ENCODE measurements around the gene SPDYC. TPM values are rescaled to one million over a fixed set of nuclear protein-coding genes. Genes with fewer than 3 reads are reported as not detected.

Gene SPDYC
- polyA plus RNA-seq, 3 donors = 0.64 TPM; not detected in 2

DNA sequence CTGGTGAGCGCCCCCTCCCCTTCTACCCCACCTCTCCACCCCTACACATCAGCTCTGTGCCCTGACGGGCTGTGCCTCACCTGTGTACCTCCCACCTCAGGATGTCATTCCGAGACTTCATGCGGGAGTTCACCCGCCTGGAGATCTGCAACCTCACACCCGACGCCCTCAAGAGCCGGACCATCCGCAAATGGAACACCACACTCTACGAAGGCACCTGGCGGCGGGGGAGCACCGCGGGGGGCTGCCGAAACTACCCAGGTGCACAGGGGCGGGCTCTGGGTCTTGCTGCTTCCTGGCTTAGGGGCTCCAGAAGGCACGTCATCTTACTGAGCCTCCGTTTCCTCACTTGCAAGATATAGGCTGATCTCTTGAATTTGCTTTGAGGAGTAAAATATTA is 18.5 kb downstream of the SPDYC start:
- intact Hi-C loops (cut with micrococcal nuclease) = no loop called here
- 94% methylated on average over 13 of the region's 18 CpGs for WGBS (ENCODE audit: insufficient coverage)
- TF ChIP-seq, protein P1, sequence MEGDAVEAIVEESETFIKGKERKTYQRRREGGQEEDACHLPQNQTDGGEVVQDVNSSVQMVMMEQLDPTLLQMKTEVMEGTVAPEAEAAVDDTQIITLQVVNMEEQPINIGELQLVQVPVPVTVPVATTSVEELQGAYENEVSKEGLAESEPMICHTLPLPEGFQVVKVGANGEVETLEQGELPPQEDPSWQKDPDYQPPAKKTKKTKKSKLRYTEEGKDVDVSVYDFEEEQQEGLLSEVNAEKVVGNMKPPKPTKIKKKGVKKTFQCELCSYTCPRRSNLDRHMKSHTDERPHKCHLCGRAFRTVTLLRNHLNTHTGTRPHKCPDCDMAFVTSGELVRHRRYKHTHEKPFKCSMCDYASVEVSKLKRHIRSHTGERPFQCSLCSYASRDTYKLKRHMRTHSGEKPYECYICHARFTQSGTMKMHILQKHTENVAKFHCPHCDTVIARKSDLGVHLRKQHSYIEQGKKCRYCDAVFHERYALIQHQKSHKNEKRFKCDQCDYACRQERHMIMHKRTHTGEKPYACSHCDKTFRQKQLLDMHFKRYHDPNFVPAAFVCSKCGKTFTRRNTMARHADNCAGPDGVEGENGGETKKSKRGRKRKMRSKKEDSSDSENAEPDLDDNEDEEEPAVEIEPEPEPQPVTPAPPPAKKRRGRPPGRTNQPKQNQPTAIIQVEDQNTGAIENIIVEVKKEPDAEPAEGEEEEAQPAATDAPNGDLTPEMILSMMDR (IDR thresholded peaks at IDR 0.05) = no peak
- H3K27ac Mint-ChIP-seq = no peak overlapping the region
- Histone ChIP-seq H2AFZ (ENCODE audit: insufficient read depth, low read depth, low read length, poor library complexity, severe bottlenecking) (no peak overlapping the region), H3K27me3 (ENCODE audit: control insufficient read depth in 2 of 2, insufficient read depth in 2 of 2, low read length in 2 of 2) (no peaks in the 10 kb centered on the region), H3K9me3 (replicated peaks in 1 of 2; ENCODE audit: control insufficient read depth in 1 of 2, insufficient read depth in 1 of 2, low read length in 2 of 2) (no peaks in the 10 kb centered on the region), H3K4me3 (replicated peaks in 1 of 3; ENCODE audit: low read depth in 2 of 3, low read length in 3 of 3) (no peak overlapping the region), H3K4me2 (replicated peaks; ENCODE audit: extremely low read depth, low read length, poor library complexity, severe bottlenecking) (no peak overlapping the region), H3K4me1 (ENCODE audit: control insufficient read depth in 1 of 2, insufficient read depth in 2 of 2, low read length in 2 of 2) (peaks cover 0 to 11% of the 10 kb centered on the region in 2 donors), H3K9ac (ENCODE audit: insufficient read depth, low read length, poor library complexity, severe bottlenecking) (no peak overlapping the region), H4K20me1 (ENCODE audit: insufficient read depth, low read length) (peaks cover 62% of the 10 kb centered on the region), H3K36me3 (replicated peaks in 1 of 2; ENCODE audit: control insufficient read depth in 1 of 2, insufficient read depth in 2 of 2, low read length in 2 of 2) (peaks cover 72 to 98% of the 10 kb centered on the region in 2 donors), H3K79me2 (ENCODE audit: insufficient read depth, low read length) (peaks cover 27% of the 10 kb centered on the region), H3K27ac (ENCODE audit: low read depth in 1 of 2, low read length in 2 of 2) (no peak overlapping the region)
- H3K4me1 Mint-ChIP-seq = peaks cover 34% of the 10 kb centered on the region
- peaks cover 66 to 86% of the 10 kb centered on the region in 2 donors for H3K36me3 Mint-ChIP-seq
- peaks cover 0 to 2% (median 0%) of the 10 kb centered on the region in 3 donors for H3K27me3 Mint-ChIP-seq (ENCODE audit: low read depth in 3 of 3)
- H3K4me3 Mint-ChIP-seq = no peak overlapping the region
- H3K9me3 Mint-ChIP-seq = no peaks in the 10 kb centered on the region
- DNase-seq = no peak

DNA sequence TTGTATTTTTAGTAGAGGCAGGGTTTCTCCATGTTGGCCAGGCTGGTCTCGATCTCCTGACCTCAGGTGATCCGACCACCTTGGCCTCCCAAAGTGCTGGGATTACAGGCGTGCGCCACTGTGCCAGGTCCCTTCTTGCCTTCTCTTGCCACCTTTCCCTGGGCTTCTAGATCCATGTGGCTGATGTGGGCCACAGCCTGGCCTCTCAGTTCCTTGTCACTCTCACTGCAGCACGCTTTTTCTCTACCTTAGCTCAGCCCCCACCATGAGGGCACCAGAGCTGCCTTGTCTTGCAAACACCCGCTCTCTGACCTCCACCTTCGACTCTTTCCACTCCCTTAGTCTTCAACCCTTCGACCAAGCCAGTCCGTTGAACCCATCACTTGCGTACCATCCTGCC is 19.2 kb downstream of the SPDYC start:
- Histone ChIP-seq H3K27me3 (ENCODE audit: control insufficient read depth in 2 of 2, insufficient read depth in 2 of 2, low read length in 2 of 2) (no peaks in the 10 kb centered on the region), H3K4me1 (ENCODE audit: control insufficient read depth in 1 of 2, insufficient read depth in 2 of 2, low read length in 2 of 2) (peaks cover 0 to 9% of the 10 kb centered on the region in 2 donors), H3K36me3 (replicated peaks in 1 of 2; ENCODE audit: control insufficient read depth in 1 of 2, insufficient read depth in 2 of 2, low read length in 2 of 2) (peaks cover 73 to 96% of the 10 kb centered on the region in 2 donors), H3K9me3 (replicated peaks in 1 of 2; ENCODE audit: control insufficient read depth in 1 of 2, insufficient read depth in 1 of 2, low read length in 2 of 2) (no peaks in the 10 kb centered on the region), H3K4me3 (replicated peaks in 1 of 3; ENCODE audit: low read depth in 2 of 3, low read length in 3 of 3) (no peak overlapping the region), H3K9ac (ENCODE audit: insufficient read depth, low read length, poor library complexity, severe bottlenecking) (no peak overlapping the region), H2AFZ (ENCODE audit: insufficient read depth, low read depth, low read length, poor library complexity, severe bottlenecking) (no peak overlapping the region), H3K4me2 (replicated peaks; ENCODE audit: extremely low read depth, low read length, poor library complexity, severe bottlenecking) (no peak overlapping the region), H3K79me2 (ENCODE audit: insufficient read depth, low read length) (peaks cover 20% of the 10 kb centered on the region), H4K20me1 (ENCODE audit: insufficient read depth, low read length) (peaks cover 56% of the 10 kb centered on the region), H3K27ac (ENCODE audit: low read depth in 1 of 2, low read length in 2 of 2) (no peak overlapping the region)
- 85% methylated on average over 10 of the region's 10 CpGs for WGBS (ENCODE audit: insufficient coverage)
- H3K4me3 Mint-ChIP-seq = no peak overlapping the region
- peaks cover 0 to 2% (median 0%) of the 10 kb centered on the region in 3 donors for H3K27me3 Mint-ChIP-seq (ENCODE audit: low read depth in 3 of 3)
- DNase-seq = no peak
- H3K4me1 Mint-ChIP-seq = peaks cover 28% of the 10 kb centered on the region
- intact Hi-C loops (cut with micrococcal nuclease) = no loop called here
- TF ChIP-seq, protein P1 (IDR thresholded peaks at IDR 0.05) = no peak
- peak overlapping the region in 1 of 7 donors; percentile 27 for H3K27ac Mint-ChIP-seq
- no peaks in the 10 kb centered on the region for H3K9me3 Mint-ChIP-seq
- peaks cover 62 to 86% of the 10 kb centered on the region in 2 donors for H3K36me3 Mint-ChIP-seq
